ENCODE data around the gene PHYKPL. TPM values are rescaled to one million over a fixed set of nuclear protein-coding genes. Genes with fewer than 3 reads are reported as not detected.

Gene PHYKPL
- total and polyA plus RNA-seq, 2 of the 8 experiments (the other 6 are each of a cell fraction or from before 2014, with no cell fraction given): 25.1 to 32.1 TPM

DNA sequence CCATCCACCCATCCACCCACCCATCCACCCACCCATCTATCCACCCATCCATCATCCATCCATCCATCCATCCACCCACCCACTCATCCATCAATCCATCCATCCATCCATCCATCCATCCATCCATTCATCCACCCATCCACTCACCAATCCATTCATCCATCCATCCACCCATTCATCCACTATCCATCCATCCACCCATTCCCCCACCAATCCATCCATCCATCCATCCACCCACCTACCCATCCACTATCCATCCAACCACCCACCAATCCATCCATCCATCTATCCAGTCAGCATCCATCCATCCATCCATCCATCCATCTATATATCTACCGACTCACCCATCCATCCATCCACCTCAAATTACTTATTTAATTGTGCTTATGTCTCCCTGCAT, 36.9 kb upstream of the PHYKPL start:
- WGBS, 2 experiments (ENCODE audit: extremely low coverage in 1 of 2, insufficient coverage in 1 of 2, insufficient read length in 1 of 2, insufficient replicate concordance in 2 of 2, low coverage in 1 of 2, low lambda C conversion rate in 2 of 2, missing lambda C conversion rate in 1 of 2): 86 to 100% methylated on average over 1 of the region's 1 CpG
- no peak overlapping the region for H2AK5ac ChIP-seq (ENCODE audit: low read depth, low read length)
- H2BK120ac ChIP-seq (replicated peaks; ENCODE audit: low read depth, low read length): no peak overlapping the region
- no peak overlapping the region for H3K4me3 ChIP-seq (ENCODE audit: extremely low read depth in 1 of 4, insufficient read depth in 2 of 4, low read depth in 3 of 4, low read length in 4 of 4)
- H3K36me3 ChIP-seq (ENCODE audit: control insufficient read depth in 2 of 4, insufficient read depth in 4 of 4, low read length in 3 of 4): no peaks in the 10 kb centered on the region
- TF ChIP-seq EZH2 (IDR thresholded peaks at IDR 0.05; ENCODE audit: low read depth, low read length, severe bottlenecking) (no peak), POLR2AphosphoS5 (IDR thresholded peaks at IDR 0.05; ENCODE audit: low read depth, low read length) (no peak), CHD2 (IDR thresholded peaks at IDR 0.05; ENCODE audit: low read length) (no peak), ASH2L (IDR thresholded peaks at IDR 0.05; ENCODE audit: low read length) (no peak), GABPA (IDR thresholded peaks at IDR 0.05; ENCODE audit: borderline replicate concordance, insufficient read depth, low read length) (no peak), RAD21 (IDR thresholded peaks at IDR 0.05 in 1 of 2, conservative IDR thresholded peaks at IDR 0.05 in 1 of 2; ENCODE audit: low read depth in 2 of 2, low read length in 2 of 2) (no peak), POLR2A (IDR thresholded peaks at IDR 0.05; ENCODE audit: control extremely low read depth in 1 of 2, low read depth in 2 of 2, low read length in 2 of 2) (no peak), TAF7 (optimal IDR thresholded peaks at IDR 0.05; ENCODE audit: borderline replicate concordance, low read depth, low read length) (no peak), RBBP5 (IDR thresholded peaks at IDR 0.05; ENCODE audit: borderline replicate concordance, low read depth, low read length) (no peak), HDAC2 (IDR thresholded peaks at IDR 0.05; ENCODE audit: borderline replicate concordance in 1 of 2, low read depth in 2 of 2, low read length in 2 of 2) (no peak), ZNF274 (IDR thresholded peaks at IDR 0.05; ENCODE audit: borderline replicate concordance, extremely low read depth, low read length) (no peak)
- no peak overlapping the region for H3K4ac ChIP-seq (replicated peaks; ENCODE audit: insufficient read length, low read depth, low read length)
- FAIRE-seq: no peak
- H4K20me1 ChIP-seq (replicated peaks in 1 of 2; ENCODE audit: control insufficient read depth in 1 of 2, insufficient read depth in 2 of 2, low read length in 2 of 2): peaks cover 0 to 6% of the 10 kb centered on the region in 2 experiments
- no peak overlapping the region for H2BK20ac ChIP-seq (ENCODE audit: low read length)
- H2BK12ac ChIP-seq (ENCODE audit: low read depth, low read length): no peak overlapping the region
- H3K27me3 ChIP-seq (replicated peaks in 1 of 4; ENCODE audit: control insufficient read depth in 3 of 4, extremely low read depth in 1 of 4, insufficient read depth in 3 of 4, low read length in 3 of 4): 0 out of 7 replicates have a peak, but pooled peaks cover 0 to 2% (median 0%) of the 10 kb centered on the region in 4 experiments
- H3K14ac ChIP-seq (ENCODE audit: insufficient read length): no peak overlapping the region
- no peak overlapping the region for H3K18ac ChIP-seq (ENCODE audit: extremely low read depth, low read length)
- no peak overlapping the region for H3K56ac ChIP-seq (replicated peaks; ENCODE audit: insufficient read length, low read depth, low read length)
- no peak overlapping the region for H3K9ac ChIP-seq (replicated peaks in 1 of 4; ENCODE audit: extremely low read depth in 1 of 4, low read depth in 3 of 4, low read length in 3 of 4)
- H3K4me1 ChIP-seq (replicated peaks in 1 of 4; ENCODE audit: control insufficient read depth in 3 of 4, insufficient read depth in 4 of 4, low read length in 3 of 4): no peaks in the 10 kb centered on the region; a peak in 1 of 7 replicates
- H4K5ac ChIP-seq (ENCODE audit: insufficient read length, low read depth, low read length): no peak overlapping the region
- DNase-seq (ENCODE audit: low read depth in 1 of 2, low spot score in 2 of 2): no peak
- POLR2A ChIA-PET (ENCODE audit: partially characterized antibody): no interaction called here
- H3K79me2 ChIP-seq (ENCODE audit: control insufficient read depth in 1 of 2, insufficient read depth in 2 of 2, low read length in 2 of 2): no peaks in the 10 kb centered on the region
- H2BK15ac ChIP-seq (ENCODE audit: low read length): no peak overlapping the region
- H2AFZ ChIP-seq (ENCODE audit: low read length): no peak overlapping the region
- H3K23me2 ChIP-seq (ENCODE audit: low read depth, low read length): peaks cover 6% of the 10 kb centered on the region; the same call in 1 of the 2 replicates
- no peak overlapping the region for H3K27ac ChIP-seq (ENCODE audit: low read depth, low read length)
- CTCF ChIA-PET (ENCODE audit: partially characterized antibody): interaction anchor here (1.5 kb wide), 1 partner anchor 34 kb away, joined by 4 read pairs; no protein-coding TSS in a partner anchor
- H4K91ac ChIP-seq (replicated peaks; ENCODE audit: insufficient read length, low read length): no peak overlapping the region
- no peaks in the 10 kb centered on the region for H3K79me1 ChIP-seq (ENCODE audit: low read depth, low read length)
- H4K8ac ChIP-seq (ENCODE audit: extremely low read depth, insufficient read depth, low read length): no peak overlapping the region
- H3K9me3 ChIP-seq (ENCODE audit: insufficient read depth in 2 of 2, low read depth in 1 of 2, low read length in 1 of 2): no peaks in the 10 kb centered on the region
- H3K23ac ChIP-seq (ENCODE audit: insufficient read length): no peak overlapping the region
- no peak overlapping the region for H2BK5ac ChIP-seq (ENCODE audit: low read depth, low read length)
- no peak overlapping the region for H3K4me2 ChIP-seq (ENCODE audit: insufficient read depth in 1 of 2, low read depth in 2 of 2, low read length in 2 of 2)
